ENCODE data around the gene RSRP1.
"Not testable (repeated sequence)": the region's sequence is repeated elsewhere in the genome, so short reads cannot be mapped to it uniquely, and the experiment has no call there.

RSRP1 gene

GRCh38 chr1:25245393-25245792, 1.9 kb downstream of the RSRP1 start:
- peak overlapping the region; percentile 97 for H3K27ac Mint-ChIP-seq
- no peaks in the 10 kb centered on the region for H3K9me3 Mint-ChIP-seq
- peaks cover 59% of the 10 kb centered on the region for H3K4me1 Mint-ChIP-seq (ENCODE audit: low read depth)
- peak overlapping the region; percentile 96 for H3K4me3 Mint-ChIP-seq
- H3K27me3 Mint-ChIP-seq: no peaks in the 10 kb centered on the region
- H3K36me3 Mint-ChIP-seq (ENCODE audit: low read depth): peaks cover 75% of the 10 kb centered on the region
- intact Hi-C loops (cut with micrococcal nuclease): no loop called here

GRCh38 chr1:25243907-25244306, 3.3 kb downstream of the RSRP1 start:
- Mint-ChIP-seq H3K9me3 (no peaks in the 10 kb centered on the region), H3K27me3 (no peaks in the 10 kb centered on the region), H3K27ac (no peak overlapping the region), H3K4me3 (no peak overlapping the region), H3K36me3 (ENCODE audit: low read depth) (peaks cover 87% of the 10 kb centered on the region), H3K4me1 (ENCODE audit: low read depth) (peaks cover 74% of the 10 kb centered on the region)
- intact Hi-C loops (cut with micrococcal nuclease): no loop called here

- Mint-ChIP-seq H3K4me1 (ENCODE audit: low read depth) (peaks cover 81% of the 10 kb centered on the region), H3K36me3 (ENCODE audit: low read depth) (peaks cover 63% of the 10 kb centered on the region), H3K9me3 (no peaks in the 10 kb centered on the region), H3K4me3 (peak overlapping the region; percentile 83), H3K27ac (peak overlapping the region; percentile 93), H3K27me3 (no peaks in the 10 kb centered on the region)
- intact Hi-C loops (cut with micrococcal nuclease): loop anchor here (1.0 kb wide), 1 partner anchor 7 kb away; the partner anchor contains the start of gene RSRP1
Observed at GRCh38 chr1:25239681-25240541, 7.3 kb downstream of the RSRP1 start.

GRCh38 chr1:25238046-25238445, 9.2 kb downstream of the RSRP1 start:
- H3K36me3 Mint-ChIP-seq (ENCODE audit: low read depth): peaks cover 55% of the 10 kb centered on the region
- H3K9me3 Mint-ChIP-seq: no peaks in the 10 kb centered on the region
- no peaks in the 10 kb centered on the region for H3K27me3 Mint-ChIP-seq
- H3K4me1 Mint-ChIP-seq (ENCODE audit: low read depth): peaks cover 69% of the 10 kb centered on the region
- H3K27ac Mint-ChIP-seq: no peak overlapping the region
- no peak overlapping the region for H3K4me3 Mint-ChIP-seq
- intact Hi-C loops (cut with micrococcal nuclease): no loop called here

- peaks cover 63% of the 10 kb centered on the region for H3K4me1 Mint-ChIP-seq (ENCODE audit: low read depth)
- intact Hi-C loops (cut with micrococcal nuclease): not testable (repeated sequence)
Observed at GRCh38 chr1:25236261-25236660, 11.0 kb downstream of the RSRP1 start.

GRCh38 chr1:25235411-25235810, 11.8 kb downstream of the RSRP1 start:
- peaks cover 63% of the 10 kb centered on the region for H3K4me1 Mint-ChIP-seq (ENCODE audit: low read depth)
- intact Hi-C loops (cut with micrococcal nuclease); H3K4me3 Mint-ChIP-seq: not testable (repeated sequence)

More at GRCh38 chr1:25236261-25236660, 11.0 kb downstream of the RSRP1 start:
- H3K9me3 Mint-ChIP-seq, H3K4me3 Mint-ChIP-seq, H3K27me3 Mint-ChIP-seq: not testable (repeated sequence)
- Mint-ChIP-seq H3K27ac (peak overlapping the region; percentile 76), H3K36me3 (ENCODE audit: low read depth) (peaks cover 38% of the 10 kb centered on the region)

GRCh38 chr1:25232866-25233784, 14.1 kb downstream of the RSRP1 start:
- no peak overlapping the region for H3K27ac Mint-ChIP-seq
- H3K4me1 Mint-ChIP-seq (ENCODE audit: low read depth): peaks cover 45% of the 10 kb centered on the region
- H3K4me3 Mint-ChIP-seq: no peak overlapping the region
- H3K36me3 Mint-ChIP-seq (ENCODE audit: low read depth): peaks cover 17% of the 10 kb centered on the region
- intact Hi-C loops (cut with micrococcal nuclease): loop anchor here (2.0 kb wide), 2 partner anchors 14 to 590 kb away; partner anchors contain the start of genes RSRP1 and SRRM1
- no peaks in the 10 kb centered on the region for H3K27me3 Mint-ChIP-seq
- H3K9me3 Mint-ChIP-seq: no peaks in the 10 kb centered on the region

More at GRCh38 chr1:25235411-25235810, 11.8 kb downstream of the RSRP1 start:
- H3K27me3 Mint-ChIP-seq, H3K9me3 Mint-ChIP-seq: not testable (repeated sequence)
- peaks cover 29% of the 10 kb centered on the region for H3K36me3 Mint-ChIP-seq (ENCODE audit: low read depth)
- peak overlapping the region; percentile 76 for H3K27ac Mint-ChIP-seq

GRCh38 chr1:25232027-25232865, 15.0 kb downstream of the RSRP1 start, which contains the start of gene SYF2:
Gene SYF2 (minus strand): TSS chr1:25232502. CDS start chr1:25232467, 35 bp downstream.
- no peaks in the 10 kb centered on the region for H3K27me3 Mint-ChIP-seq
- peaks cover 37% of the 10 kb centered on the region for H3K4me1 Mint-ChIP-seq (ENCODE audit: low read depth)
- H3K9me3 Mint-ChIP-seq: no peaks in the 10 kb centered on the region
- peaks cover 17% of the 10 kb centered on the region for H3K36me3 Mint-ChIP-seq (ENCODE audit: low read depth)
- intact Hi-C loops (cut with micrococcal nuclease): loop anchor here (2.0 kb wide), 2 partner anchors 15 to 589 kb away; partner anchors contain the start of genes RSRP1 and SRRM1
- H3K27ac Mint-ChIP-seq: no peak within 1 kb of the TSS
- H3K4me3 Mint-ChIP-seq: no peak within 1 kb of the TSS

- Mint-ChIP-seq H3K36me3 (ENCODE audit: low read depth) (peaks cover 68% of the 10 kb centered on the region), H3K27me3 (no peaks in the 10 kb centered on the region), H3K4me1 (ENCODE audit: low read depth) (no peaks in the 10 kb centered on the region), H3K27ac (no peak overlapping the region), H3K4me3 (no peak overlapping the region), H3K9me3 (no peaks in the 10 kb centered on the region)
- intact Hi-C loops (cut with micrococcal nuclease): no loop called here
Observed at GRCh38 chr1:25223471-25223870, 23.8 kb downstream of the RSRP1 start.

- H3K4me1 Mint-ChIP-seq (ENCODE audit: low read depth): no peaks in the 10 kb centered on the region
- no peak overlapping the region for H3K4me3 Mint-ChIP-seq
- no peaks in the 10 kb centered on the region for H3K27me3 Mint-ChIP-seq
Observed at GRCh38 chr1:25222606-25223005, 24.6 kb downstream of the RSRP1 start.

GRCh38 chr1:25220666-25221065, 26.6 kb downstream of the RSRP1 start:
- H3K4me3 Mint-ChIP-seq: no peak overlapping the region
- no peak overlapping the region for H3K27ac Mint-ChIP-seq
- intact Hi-C loops (cut with micrococcal nuclease): no loop called here
- peaks cover 66% of the 10 kb centered on the region for H3K36me3 Mint-ChIP-seq (ENCODE audit: low read depth)
- H3K9me3 Mint-ChIP-seq: no peaks in the 10 kb centered on the region
- H3K27me3 Mint-ChIP-seq: no peaks in the 10 kb centered on the region
- H3K4me1 Mint-ChIP-seq (ENCODE audit: low read depth): peaks cover 14% of the 10 kb centered on the region

More at GRCh38 chr1:25222606-25223005, 24.6 kb downstream of the RSRP1 start:
- intact Hi-C loops (cut with micrococcal nuclease): no loop called here
- Mint-ChIP-seq H3K9me3 (no peaks in the 10 kb centered on the region), H3K36me3 (ENCODE audit: low read depth) (peaks cover 68% of the 10 kb centered on the region), H3K27ac (no peak overlapping the region)

GRCh38 chr1:25219661-25220251, 27.5 kb downstream of the RSRP1 start:
- Mint-ChIP-seq H3K27ac (no peak overlapping the region), H3K36me3 (ENCODE audit: low read depth) (peaks cover 57% of the 10 kb centered on the region), H3K4me3 (no peak overlapping the region), H3K4me1 (ENCODE audit: low read depth) (peaks cover 14% of the 10 kb centered on the region), H3K9me3 (no peaks in the 10 kb centered on the region), H3K27me3 (no peaks in the 10 kb centered on the region)
- intact Hi-C loops (cut with micrococcal nuclease): no loop called here

Data from dendritic cell treated with granulocyte-macrophage colony-stimulating factor and Interleukin-4, amounts not matched to agents 40 ng/mL and 50 ng/mL, for 4 days (primary cell).